HG03196 (cell line): ENCODE measurements around the gene MXRA7.
A peak's percentile ranks its signal among the peaks of the same experiment; 100 is the strongest.
"Not testable (repeated sequence)": the region's sequence is repeated elsewhere in the genome, so short reads cannot be mapped to it uniquely, and the experiment has no call there.

Source experiments
- ATAC-seq: cut with Tn5 transposase; IDR thresholded peaks from one replicate; pipeline ENCODE4 v1.9.1; 2021; ENCODE audit not compliant: unreplicated experiment

MXRA7 gene

GRCh38 chr17:76735586-76736348, 25.0 kb upstream of the MXRA7 start:
- ATAC-seq = no peak

- ATAC-seq = no peak
Measured at GRCh38 chr17:76735006-76735405, 24.2 kb upstream of the MXRA7 start.

GRCh38 chr17:76734080-76734840, 23.5 kb upstream of the MXRA7 start:
- ATAC-seq = no peak

- ATAC-seq = no peak
Measured at GRCh38 chr17:76733618-76733957, 22.8 kb upstream of the MXRA7 start.

- no peak for ATAC-seq
Measured at GRCh38 chr17:76732734-76733617, 22.2 kb upstream of the MXRA7 start.

- ATAC-seq = not testable (repeated sequence)
Measured at GRCh38 chr17:76731800-76732733, 21.3 kb upstream of the MXRA7 start.

- ATAC-seq = no peak
Measured at GRCh38 chr17:76727745-76728456, 17.1 kb upstream of the MXRA7 start.

- ATAC-seq = peak; percentile 50
Measured at GRCh38 chr17:76726776-76727718, 16.3 kb upstream of the MXRA7 start, which contains the start of gene METTL23. TSS of gene METTL23 (plus strand) at chr17:76726839. CDS start at chr17:76729711, 2,872 bp downstream.

GRCh38 chr17:76726231-76726775, 15.5 kb upstream of the MXRA7 start, which contains the start of gene JMJD6:
TSS of gene JMJD6 (minus strand) at chr17:76726606. CDS start at chr17:76726475, 131 bp downstream.
- peak; percentile 76 for ATAC-seq

- ATAC-seq = peak; percentile 16
Measured at GRCh38 chr17:76725580-76726230, 14.9 kb upstream of the MXRA7 start.

- ATAC-seq = no peak
Measured at GRCh38 chr17:76723812-76724211, 13.0 kb upstream of the MXRA7 start.

- not testable (repeated sequence) for ATAC-seq
Measured at GRCh38 chr17:76722977-76723376, 12.2 kb upstream of the MXRA7 start.

- ATAC-seq = no peak
Measured at GRCh38 chr17:76722279-76722678, 11.5 kb upstream of the MXRA7 start.

GRCh38 chr17:76721463-76721862, 10.7 kb upstream of the MXRA7 start:
- no peak for ATAC-seq

- no peak for ATAC-seq
Measured at GRCh38 chr17:76720941-76721340, 10.2 kb upstream of the MXRA7 start.

GRCh38 chr17:76720211-76720610, 9.4 kb upstream of the MXRA7 start:
- ATAC-seq = no peak

GRCh38 chr17:76718516-76718915, 7.8 kb upstream of the MXRA7 start:
- ATAC-seq = no peak

- no peak for ATAC-seq
Measured at GRCh38 chr17:76716839-76717215, 6.1 kb upstream of the MXRA7 start.
